HEK293T (cell line): ENCODE data around the gene SLC43A2.
"Not testable (repeated sequence)": the region's sequence is repeated elsewhere in the genome, so short reads cannot be mapped to it uniquely, and the experiment has no call there.

ENCODE experiments used
- CTCF ChIA-PET: fragments of 350-600 bp; formaldehyde crosslinking; extraction: SDS; loops from one replicate; lab custom pipeline; 2021; ENCODE audit warnings: antibody characterized with exemption, inconsistent platforms; lab: Yijun Ruan, JAX
- POLR2A ChIA-PET: fragments of 350-600 bp; formaldehyde crosslinking; extraction: SDS; loops from one replicate; lab custom pipeline; 2020; ENCODE audit warnings: antibody characterized with exemption, inconsistent platforms; lab: Yijun Ruan, JAX
- DNase-seq: peaks from one replicate; pipeline ENCODE4 v3.0.0; 2012; ENCODE audit warnings: mixed read lengths; ENCODE audit errors: extremely low spot score
- ARNT ChIP-seq: fragments of 450-650 bp; IDR thresholded peaks from 2 replicates; pipeline ENCODE4 v1.6.1; 2017; ENCODE audit warnings: mild to moderate bottlenecking
- BHLHE40 ChIP-seq: fragments of 450-650 bp; IDR thresholded peaks from 2 replicates; pipeline ENCODE4 v1.6.1; 2016; ENCODE audit warnings: mild to moderate bottlenecking, moderate library complexity, borderline replicate concordance
- CTBP1 ChIP-seq: fragments of 450-650 bp; IDR thresholded peaks from 2 replicates; pipeline ENCODE4 v1.6.1; 2016; ENCODE audit warnings: borderline replicate concordance
- ELF4 ChIP-seq: fragments of 450-650 bp; IDR thresholded peaks from 2 replicates; pipeline ENCODE4 v1.6.1; 2017; ENCODE audit warnings: antibody characterized with exemption
- FOXA1 ChIP-seq: fragments of 450-650 bp; IDR thresholded peaks from 2 replicates; pipeline ENCODE4 v1.6.1; 2016; ENCODE audit warnings: mild to moderate bottlenecking
- FOXK2 ChIP-seq: fragments of 450-650 bp; IDR thresholded peaks from 2 replicates; pipeline ENCODE4 v1.6.1; 2016; ENCODE audit warnings: mild to moderate bottlenecking
- FOXM1 ChIP-seq: fragments of 450-650 bp; IDR thresholded peaks from 2 replicates; pipeline ENCODE4 v1.6.1; 2017; ENCODE audit warnings: mild to moderate bottlenecking, borderline replicate concordance
- HDGF ChIP-seq: fragments of 450-650 bp; IDR thresholded peaks from 2 replicates; pipeline ENCODE4 v1.6.1; 2017; ENCODE audit warnings: antibody characterized with exemption, borderline replicate concordance
- L3MBTL2 ChIP-seq: fragments of 450-650 bp; conservative IDR thresholded peaks from 2 replicates; pipeline ENCODE4 v1.6.1; 2016; ENCODE audit warnings: mild to moderate bottlenecking
- LEF1 ChIP-seq: fragments of 450-650 bp; IDR thresholded peaks from 2 replicates; pipeline ENCODE4 v1.6.1; 2017; ENCODE audit warnings: mild to moderate bottlenecking, borderline replicate concordance
- NFRKB ChIP-seq: fragments of 450-650 bp; IDR thresholded peaks from 2 replicates; pipeline ENCODE4 v1.6.1; 2016; ENCODE audit warnings: mild to moderate bottlenecking, moderate library complexity
- PKNOX1 ChIP-seq: fragments of 450-650 bp; IDR thresholded peaks from 2 replicates; pipeline ENCODE4 v1.6.1; 2016
- SP1 ChIP-seq: fragments of 450-650 bp; IDR thresholded peaks from 2 replicates; pipeline ENCODE4 v1.6.1; 2017
- SUZ12 ChIP-seq: fragments of 450-650 bp; IDR thresholded peaks from 2 replicates; pipeline ENCODE4 v1.6.1; 2016; ENCODE audit warnings: mild to moderate bottlenecking
- TARDBP ChIP-seq: fragments of 450-650 bp; IDR thresholded peaks from 2 replicates; pipeline ENCODE4 v1.6.1; 2016
- ZNF384 ChIP-seq: fragments of 450-650 bp; IDR thresholded peaks from 2 replicates; pipeline ENCODE4 v1.6.1; 2016

Gene SLC43A2

GRCh38 chr17:1529863-1530262 lies 98.8 kb downstream of the SLC43A2 start:
- CTCF ChIA-PET, result no interaction called here
- TF ChIP-seq HDGF, result no peak
- TF ChIP-seq PKNOX1, result no peak
- no peak for TF ChIP-seq L3MBTL2
- TF ChIP-seq LEF1, result no peak
- no peak for TF ChIP-seq FOXM1
- no peak for TF ChIP-seq ELF4
- no peak for TF ChIP-seq ZNF384
- POLR2A ChIA-PET, result no interaction called here
- DNase-seq, result no peak

GRCh38 chr17:1526876-1527275 lies 101.8 kb downstream of the SLC43A2 start:
- POLR2A ChIA-PET, result interaction anchor here (1.9 kb wide), 1 partner anchor 10 kb away, joined by 9 read pairs; the partner anchor contains the start of gene INPP5K
- DNase-seq, CTCF ChIA-PET: not testable (repeated sequence)

GRCh38 chr17:1522626-1523025 lies 106.0 kb downstream of the SLC43A2 start:
- TF ChIP-seq ELF4, result no peak
- no peak for TF ChIP-seq FOXA1
- no peak for TF ChIP-seq NFRKB
- TF ChIP-seq ARNT, result no peak
- no peak for TF ChIP-seq BHLHE40
- TF ChIP-seq LEF1, result no peak
- TF ChIP-seq PKNOX1, result no peak
- no peak for TF ChIP-seq L3MBTL2
- no peak for TF ChIP-seq ZNF384
- no peak for TF ChIP-seq CTBP1
- no peak for TF ChIP-seq SUZ12
- no peak for TF ChIP-seq FOXK2
- no peak for TF ChIP-seq HDGF
- TF ChIP-seq TARDBP, result no peak
- no peak for TF ChIP-seq FOXM1
- CTCF ChIA-PET, result no interaction called here
- POLR2A ChIA-PET, result no interaction called here
- DNase-seq, result no peak

- TF ChIP-seq SP1, result no peak
- POLR2A ChIA-PET, result no interaction called here
- CTCF ChIA-PET, result no interaction called here
- DNase-seq, result no peak
Measured at GRCh38 chr17:1521086-1521640, 107.5 kb downstream of the SLC43A2 start.

GRCh38 chr17:1519678-1520077 lies 109.0 kb downstream of the SLC43A2 start:
- TF ChIP-seq PKNOX1 (no peak), L3MBTL2 (no peak), ELF4 (no peak), FOXM1 (no peak), SUZ12 (no peak), ZNF384 (no peak), CTBP1 (no peak), ARNT (no peak), BHLHE40 (no peak)
- ChIA-PET POLR2A (interaction anchor here (1.0 kb wide), 1 partner anchor 14 kb away, joined by 3 read pairs; no protein-coding TSS in a partner anchor), CTCF (no interaction called here)
- no peak for DNase-seq
